ENCODE measurements around the gene FKBP2. TPM values are rescaled to one million over a fixed set of nuclear protein-coding genes. Genes with fewer than 3 reads are reported as not detected.

The FKBP2 gene
- polyA plus RNA-seq, 4 donors: 80.6 to 268 (median 213) TPM

DNA sequence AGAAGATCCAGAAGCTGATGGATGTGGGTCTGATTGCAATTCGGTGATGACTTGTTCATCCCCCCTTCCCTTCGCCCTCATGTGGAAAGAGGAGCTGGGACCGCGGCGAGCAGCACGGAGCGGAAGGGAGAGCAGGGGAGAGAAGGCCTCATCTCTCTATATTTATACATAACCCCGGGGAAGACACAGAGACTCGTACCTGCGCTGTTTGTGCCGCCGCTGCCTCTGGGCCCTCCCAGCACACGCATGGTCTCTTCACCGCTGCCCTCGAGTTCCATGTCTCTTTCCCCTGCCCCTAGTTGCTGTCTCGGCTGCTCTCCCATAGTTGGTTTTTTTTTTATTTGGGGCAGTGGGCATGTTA lies 36.8 kb upstream of the FKBP2 start:
- FAIRE-seq (no peak), DNase-seq (no peak)
- H3K36me3 ChIP-seq (ENCODE audit: control insufficient read depth in 3 of 3, insufficient read depth in 2 of 3, low read depth in 1 of 3, low read length in 3 of 3): peaks cover 5 to 94% (median 15%) of the 10 kb centered on the region in 3 donors
- no peak overlapping the region for H3K27ac ChIP-seq (ENCODE audit: low read depth in 1 of 3, low read length in 2 of 3)
- no peak overlapping the region for H3K4me3 ChIP-seq (ENCODE audit: low read depth in 1 of 3, low read length in 3 of 3)
- no peaks in the 10 kb centered on the region for H3K9me3 ChIP-seq (ENCODE audit: control insufficient read depth in 2 of 2, insufficient read depth in 1 of 2, low read depth in 1 of 2, low read length in 1 of 2)
- H3K27me3 ChIP-seq (ENCODE audit: control insufficient read depth in 3 of 3, insufficient read depth in 3 of 3, low read length in 3 of 3): no peaks in the 10 kb centered on the region
- H3K4me1 ChIP-seq (ENCODE audit: control insufficient read depth in 3 of 3, insufficient read depth in 2 of 3, low read depth in 1 of 3, low read length in 2 of 3): peaks cover 0 to 38% (median 0%) of the 10 kb centered on the region in 3 donors
- 81 to 83% (median 81%) methylated on average over 14 to 16 of the region's 16 CpGs for WGBS, 3 donors

DNA sequence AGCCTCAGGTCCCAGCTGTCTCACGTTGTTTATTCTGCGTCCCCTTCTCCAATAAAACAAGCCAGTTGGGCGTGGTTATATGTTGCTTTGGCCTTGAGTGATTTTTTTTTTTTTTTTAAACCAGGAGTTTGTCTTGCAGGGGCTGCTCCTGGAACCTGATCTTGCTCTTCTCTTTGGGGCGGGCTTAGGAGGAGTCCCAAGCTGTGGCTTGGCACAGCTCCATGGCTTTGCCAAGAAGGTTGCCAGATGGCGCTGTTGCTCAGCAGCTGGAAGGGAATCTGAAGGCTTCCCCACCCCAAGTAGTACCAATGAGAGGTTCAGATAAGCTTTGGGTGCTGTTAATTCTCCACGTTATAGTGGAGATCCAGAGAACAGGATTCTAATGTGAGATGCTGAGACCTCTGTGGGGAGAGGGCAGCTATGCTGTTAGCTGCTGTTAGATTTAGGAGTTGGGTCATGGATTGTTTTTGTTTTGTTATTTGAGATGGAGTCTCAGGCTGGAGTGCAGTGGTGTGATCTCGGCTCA lies 36.4 kb upstream of the FKBP2 start:
- H3K36me3 ChIP-seq (ENCODE audit: control insufficient read depth in 3 of 3, insufficient read depth in 2 of 3, low read depth in 1 of 3, low read length in 3 of 3): peaks cover 5 to 95% (median 15%) of the 10 kb centered on the region in 3 donors
- no peak overlapping the region for H3K4me3 ChIP-seq (ENCODE audit: low read depth in 1 of 3, low read length in 3 of 3)
- no peaks in the 10 kb centered on the region for H3K9me3 ChIP-seq (ENCODE audit: control insufficient read depth in 2 of 2, insufficient read depth in 1 of 2, low read depth in 1 of 2, low read length in 1 of 2)
- peak; percentile 92 to 93 for DNase-seq
- peaks cover 0 to 38% (median 0%) of the 10 kb centered on the region in 3 donors for H3K4me1 ChIP-seq (ENCODE audit: control insufficient read depth in 3 of 3, insufficient read depth in 2 of 3, low read depth in 1 of 3, low read length in 2 of 3)
- H3K27me3 ChIP-seq (ENCODE audit: control insufficient read depth in 3 of 3, insufficient read depth in 3 of 3, low read length in 3 of 3): no peaks in the 10 kb centered on the region
- peak overlapping the region in 1 of 3 donors; percentile 4 for H3K27ac ChIP-seq (ENCODE audit: low read depth in 1 of 3, low read length in 2 of 3)
- WGBS, 3 donors: 16 to 34% (median 27%) methylated on average over 7 of the region's 7 CpGs
- no peak for FAIRE-seq

DNA sequence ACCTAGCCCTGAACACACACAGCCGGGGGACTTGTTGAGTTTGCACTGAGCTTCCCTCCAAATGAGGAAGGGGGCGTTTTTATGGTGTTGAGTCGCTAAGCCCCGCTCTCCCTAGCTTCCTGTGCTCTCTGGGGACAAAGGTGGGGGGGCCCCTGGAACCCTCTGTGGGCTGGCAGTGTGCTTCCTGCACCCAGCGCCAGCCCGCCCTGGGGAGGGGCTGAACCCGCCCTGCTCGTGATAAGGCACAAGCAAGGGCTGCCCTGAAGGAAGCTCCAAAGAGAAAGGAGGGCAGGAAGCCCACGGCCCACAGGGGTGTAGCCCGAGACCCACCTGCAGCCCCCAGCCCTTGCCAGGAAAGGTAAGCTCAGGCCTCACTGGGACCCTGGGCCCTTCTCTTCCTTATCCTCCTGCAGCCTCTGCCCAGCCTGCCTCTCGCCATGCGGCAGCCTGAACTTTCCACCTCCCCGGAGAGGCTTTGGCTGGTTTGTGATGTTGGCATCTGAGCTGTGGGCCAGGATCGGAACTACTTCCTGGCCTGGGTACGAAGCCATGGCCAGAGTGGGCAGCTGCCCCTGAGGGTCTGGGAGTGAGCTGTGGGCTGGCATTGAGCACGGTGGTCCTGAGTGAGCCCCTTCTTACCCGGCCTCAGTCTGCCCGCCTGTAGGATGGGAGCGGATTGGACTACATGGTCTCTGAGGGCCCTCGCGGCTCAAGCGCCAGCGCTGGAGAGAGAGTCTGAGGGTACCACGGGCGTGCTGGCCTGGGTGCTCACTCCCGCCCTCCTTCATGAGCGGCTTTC lies 34.2 kb upstream of the FKBP2 start, which contains the start of gene FERMT3:
Gene FERMT3, plus strand, starts transcription at position 265 of the 799 bp plus-strand sequence. CDS start 644 bp downstream, outside the sequence.
- Histone ChIP-seq H3K36me3 (ENCODE audit: control insufficient read depth in 3 of 3, insufficient read depth in 2 of 3, low read depth in 1 of 3, low read length in 3 of 3) (peaks cover 2 to 95% (median 9%) of the 10 kb centered on the region in 3 donors), H3K27me3 (ENCODE audit: control insufficient read depth in 3 of 3, insufficient read depth in 3 of 3, low read length in 3 of 3) (no peaks in the 10 kb centered on the region), H3K9me3 (ENCODE audit: control insufficient read depth in 2 of 2, insufficient read depth in 1 of 2, low read depth in 1 of 2, low read length in 1 of 2) (no peaks in the 10 kb centered on the region), H3K27ac (ENCODE audit: low read depth in 1 of 3, low read length in 2 of 3) (peak within 1 kb of the TSS; percentile 71 to 82 (median 82)), H3K4me3 (ENCODE audit: low read depth in 1 of 3, low read length in 3 of 3) (peak within 1 kb of the TSS; percentile 43 to 61 (median 51)), H3K4me1 (ENCODE audit: control insufficient read depth in 3 of 3, insufficient read depth in 2 of 3, low read depth in 1 of 3, low read length in 2 of 3) (peaks cover 0 to 38% (median 0%) of the 10 kb centered on the region in 3 donors)
- no peak for FAIRE-seq
- 27 to 48% (median 27%) methylated on average over 26 to 27 of the region's 27 CpGs for WGBS, 3 donors
- peak; percentile 89 to 93 for DNase-seq

DNA sequence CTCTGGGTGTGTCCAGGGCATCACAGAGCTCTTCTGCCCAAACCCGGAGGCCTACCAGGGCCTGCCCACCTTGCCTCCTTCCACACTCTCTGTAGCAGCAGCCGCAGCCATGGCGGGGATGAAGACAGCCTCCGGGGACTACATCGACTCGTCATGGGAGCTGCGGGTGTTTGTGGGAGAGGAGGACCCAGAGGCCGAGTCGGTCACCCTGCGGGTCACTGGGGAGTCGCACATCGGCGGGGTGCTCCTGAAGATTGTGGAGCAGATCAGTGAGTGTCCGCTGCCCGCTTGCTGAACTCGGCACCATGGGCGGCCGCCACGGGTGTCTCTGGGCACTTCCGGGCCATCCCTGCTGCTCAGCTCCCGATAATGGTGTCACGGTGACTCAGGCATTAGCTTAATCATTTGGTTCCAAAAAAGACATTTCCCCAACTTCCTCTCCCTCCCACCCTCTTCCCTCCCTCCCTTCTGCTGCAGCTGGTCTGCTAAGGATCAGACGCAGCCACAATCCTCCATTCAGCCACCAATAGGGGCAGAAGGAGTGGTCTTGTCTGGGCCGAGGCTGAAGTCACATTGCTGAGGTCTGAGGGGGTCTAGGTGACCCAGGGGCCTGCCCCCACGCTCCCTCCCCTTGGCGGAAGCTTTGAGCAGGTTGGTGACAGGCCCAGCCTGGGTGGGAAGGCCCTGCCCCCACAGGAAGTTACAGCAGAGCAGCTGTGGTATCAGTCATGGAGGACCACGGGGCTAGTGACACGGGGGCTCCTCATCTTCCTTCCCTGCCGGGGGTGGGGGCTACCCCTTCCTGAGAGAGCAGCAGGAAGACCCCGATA lies 33.4 kb upstream of the FKBP2 start:
- no peaks in the 10 kb centered on the region for H3K9me3 ChIP-seq (ENCODE audit: control insufficient read depth in 2 of 2, insufficient read depth in 1 of 2, low read depth in 1 of 2, low read length in 1 of 2)
- no peaks in the 10 kb centered on the region for H3K27me3 ChIP-seq (ENCODE audit: control insufficient read depth in 3 of 3, insufficient read depth in 3 of 3, low read length in 3 of 3)
- WGBS, 3 donors: 40 to 71% (median 60%) methylated on average over 25 to 30 of the region's 30 CpGs
- FAIRE-seq (no peak), DNase-seq (peak; percentile 50 to 54)
- H3K4me1 ChIP-seq (ENCODE audit: control insufficient read depth in 3 of 3, insufficient read depth in 2 of 3, low read depth in 1 of 3, low read length in 2 of 3): peaks cover 0 to 38% (median 0%) of the 10 kb centered on the region in 3 donors
- H3K36me3 ChIP-seq (ENCODE audit: control insufficient read depth in 3 of 3, insufficient read depth in 2 of 3, low read depth in 1 of 3, low read length in 3 of 3): peaks cover 2 to 96% (median 8%) of the 10 kb centered on the region in 3 donors
- H3K4me3 ChIP-seq (ENCODE audit: low read depth in 1 of 3, low read length in 3 of 3): peak overlapping the region; percentile 43 to 61 (median 51)
- peak overlapping the region; percentile 71 to 82 (median 82) for H3K27ac ChIP-seq (ENCODE audit: low read depth in 1 of 3, low read length in 2 of 3)

DNA sequence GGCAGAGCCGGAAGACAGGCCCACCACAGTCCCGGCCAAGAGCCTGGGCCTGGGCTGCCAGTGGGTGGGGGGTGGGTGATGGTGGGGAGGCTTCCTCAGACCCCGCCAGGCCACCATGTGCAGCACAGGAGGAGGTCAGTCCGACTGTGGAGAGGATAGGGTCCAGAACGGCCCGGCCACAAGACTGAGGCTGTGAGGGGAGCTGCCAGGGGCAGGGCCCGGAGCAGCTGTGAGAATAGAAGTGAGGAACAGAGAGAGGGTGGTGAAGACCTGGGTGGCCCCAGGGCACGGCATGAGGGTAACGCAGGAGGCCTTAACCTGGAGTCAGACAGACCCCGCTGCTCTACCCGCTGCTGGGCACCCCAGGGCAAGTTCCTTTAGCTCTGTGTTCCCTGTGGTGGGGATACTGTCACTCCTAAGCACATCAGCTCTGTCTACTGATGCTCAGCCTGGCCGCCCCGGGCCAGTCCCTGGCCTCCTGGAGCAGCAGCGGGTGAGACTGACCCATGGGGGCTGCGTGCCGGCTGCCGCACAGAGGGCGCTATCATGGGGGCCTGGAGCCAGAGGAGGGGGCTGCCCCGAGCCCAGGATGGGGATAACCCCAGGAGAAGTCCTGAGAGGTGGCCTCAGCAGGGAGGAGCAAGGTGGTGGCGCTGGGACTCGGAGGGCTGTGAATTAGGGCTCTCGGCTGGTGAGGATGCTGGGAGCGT lies 32.7 kb upstream of the FKBP2 start:
- peak overlapping the region; percentile 27 to 82 (median 71) for H3K27ac ChIP-seq (ENCODE audit: low read depth in 1 of 3, low read length in 2 of 3)
- H3K4me3 ChIP-seq (ENCODE audit: low read depth in 1 of 3, low read length in 3 of 3): peak overlapping the region in 1 of 3 donors; percentile 12
- H3K27me3 ChIP-seq (ENCODE audit: control insufficient read depth in 3 of 3, insufficient read depth in 3 of 3, low read length in 3 of 3): no peaks in the 10 kb centered on the region
- FAIRE-seq (no peak), DNase-seq (no peak)
- H3K4me1 ChIP-seq (ENCODE audit: control insufficient read depth in 3 of 3, insufficient read depth in 2 of 3, low read depth in 1 of 3, low read length in 2 of 3): peaks cover 0 to 38% (median 0%) of the 10 kb centered on the region in 3 donors
- 74 to 89% (median 74%) methylated on average over 23 of the region's 23 CpGs for whole genome bisulfite sequencing, 3 donors
- H3K9me3 ChIP-seq (ENCODE audit: control insufficient read depth in 2 of 2, insufficient read depth in 1 of 2, low read depth in 1 of 2, low read length in 1 of 2): no peaks in the 10 kb centered on the region
- peaks cover 2 to 90% (median 5%) of the 10 kb centered on the region in 3 donors for H3K36me3 ChIP-seq (ENCODE audit: control insufficient read depth in 3 of 3, insufficient read depth in 2 of 3, low read depth in 1 of 3, low read length in 3 of 3)

DNA sequence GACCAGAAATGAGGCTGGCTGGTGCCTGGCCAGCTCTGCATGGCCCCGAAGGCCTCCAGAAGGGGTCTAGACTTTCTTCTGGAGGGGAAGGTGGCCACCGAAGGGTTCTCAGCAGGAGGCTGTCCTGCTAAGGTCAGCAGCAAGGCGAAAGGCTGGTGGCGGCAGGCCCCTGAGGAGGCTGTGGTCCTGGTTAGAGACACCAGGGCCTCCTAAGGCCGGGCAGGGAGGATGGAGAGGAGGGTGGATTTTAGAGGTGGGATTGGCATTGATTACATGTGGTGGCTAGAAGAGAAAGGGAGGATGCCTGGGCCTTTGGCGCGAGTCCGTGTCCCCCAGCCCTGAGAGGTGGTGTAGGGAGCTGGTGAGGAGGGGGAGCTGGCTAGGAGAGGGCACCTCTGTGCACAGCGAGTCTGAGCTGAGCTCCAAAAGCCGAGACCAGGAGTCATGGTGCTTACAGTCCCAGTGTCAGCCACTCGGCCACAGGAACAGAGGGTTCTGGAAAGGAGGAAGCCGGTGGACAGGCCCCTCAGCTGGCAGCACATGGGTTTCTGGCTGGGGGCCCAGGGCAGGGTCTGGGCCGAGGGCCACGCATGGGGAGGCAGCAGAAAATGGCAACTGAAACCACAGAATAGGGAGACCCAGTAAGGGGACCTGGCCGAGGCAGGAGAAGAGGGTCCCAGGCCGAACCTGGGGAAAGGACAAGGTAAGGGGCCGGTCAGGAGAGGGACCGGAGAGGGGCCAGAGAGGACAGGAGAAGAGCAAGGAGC lies 31.9 kb upstream of the FKBP2 start:
- FAIRE-seq (no peak), DNase-seq (no peak)
- WGBS, 3 donors: 87 to 95% (median 88%) methylated on average over 18 of the region's 18 CpGs
- Histone ChIP-seq H3K4me3 (ENCODE audit: low read depth in 1 of 3, low read length in 3 of 3) (no peak overlapping the region), H3K27ac (ENCODE audit: low read depth in 1 of 3, low read length in 2 of 3) (peak overlapping the region in 1 of 3 donors; percentile 71), H3K9me3 (ENCODE audit: control insufficient read depth in 2 of 2, insufficient read depth in 1 of 2, low read depth in 1 of 2, low read length in 1 of 2) (no peaks in the 10 kb centered on the region), H3K36me3 (ENCODE audit: control insufficient read depth in 3 of 3, insufficient read depth in 2 of 3, low read depth in 1 of 3, low read length in 3 of 3) (peaks cover 2 to 83% (median 3%) of the 10 kb centered on the region in 3 donors), H3K4me1 (ENCODE audit: control insufficient read depth in 3 of 3, insufficient read depth in 2 of 3, low read depth in 1 of 3, low read length in 2 of 3) (peaks cover 0 to 37% (median 0%) of the 10 kb centered on the region in 3 donors), H3K27me3 (ENCODE audit: control insufficient read depth in 3 of 3, insufficient read depth in 3 of 3, low read length in 3 of 3) (no peaks in the 10 kb centered on the region)

DNA sequence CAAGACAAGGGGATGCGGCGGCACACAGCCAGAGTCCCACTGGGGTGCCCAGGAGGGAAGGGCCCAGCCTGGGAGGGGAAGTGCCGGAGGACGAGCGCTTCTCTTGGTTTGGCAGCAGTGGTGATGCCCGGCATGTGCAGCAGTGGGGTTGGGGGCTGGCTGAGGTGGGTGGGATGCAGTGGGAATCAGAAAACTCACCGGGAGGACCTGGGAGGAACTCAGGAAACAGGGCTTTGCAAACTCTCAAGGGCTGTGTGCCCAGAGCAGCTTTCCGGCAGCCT lies 31.4 kb upstream of the FKBP2 start:
- H3K4me1 ChIP-seq (ENCODE audit: control insufficient read depth in 3 of 3, insufficient read depth in 2 of 3, low read depth in 1 of 3, low read length in 2 of 3): peaks cover 0 to 32% (median 0%) of the 10 kb centered on the region in 3 donors
- 91 to 97% (median 92%) methylated on average over 8 of the region's 8 CpGs for WGBS, 3 donors
- no peak overlapping the region for H3K4me3 ChIP-seq (ENCODE audit: low read depth in 1 of 3, low read length in 3 of 3)
- H3K9me3 ChIP-seq (ENCODE audit: control insufficient read depth in 2 of 2, insufficient read depth in 1 of 2, low read depth in 1 of 2, low read length in 1 of 2): no peaks in the 10 kb centered on the region
- FAIRE-seq (no peak), DNase-seq (no peak)
- no peak overlapping the region for H3K27ac ChIP-seq (ENCODE audit: low read depth in 1 of 3, low read length in 2 of 3)
- peaks cover 2 to 78% (median 3%) of the 10 kb centered on the region in 3 donors for H3K36me3 ChIP-seq (ENCODE audit: control insufficient read depth in 3 of 3, insufficient read depth in 2 of 3, low read depth in 1 of 3, low read length in 3 of 3)
- H3K27me3 ChIP-seq (ENCODE audit: control insufficient read depth in 3 of 3, insufficient read depth in 3 of 3, low read length in 3 of 3): no peaks in the 10 kb centered on the region
